OCI-LY3 (cell line): ENCODE data around the gene KCNIP4.

Experiments used
- H2AFZ ChIP-seq: fragments of 200-600, 300-600 bp; shearing (Covaris generic); 2 replicates; pipeline ENCODE4 v1.6.0; 2014; ENCODE audit warnings: antibody characterized with exemption, low read depth, low read length
- H3K27ac ChIP-seq: fragments of 200-600, 300-600 bp; sonication (generic); 2 replicates; pipeline ENCODE4 v1.5.1; 2014; ENCODE audit warnings: mild to moderate bottlenecking, low read length, moderate library complexity, mixed read lengths
- H3K27me3 ChIP-seq: fragments of 200-600, 300-600 bp; sonication (generic); 2 replicates; pipeline ENCODE4 v1.6.1; 2014; ENCODE audit warnings: low read depth, low read length, mixed read lengths
- H3K36me3 ChIP-seq: fragments of 200-600, 300-600 bp; sonication (generic); replicated peaks from 2 replicates; pipeline ENCODE3; 2014; ENCODE audit warnings: low read depth, low read length, mixed read lengths
- H3K4me1 ChIP-seq: fragments of 300-600, 200-600 bp; sonication (generic); 2 replicates; pipeline ENCODE4 v1.6.1; 2014; ENCODE audit warnings: low read length, mixed read lengths
- H3K4me2 ChIP-seq: fragments of 200-600, 300-600 bp; sonication (generic); 2 replicates; pipeline ENCODE4 v1.6.1; 2014; ENCODE audit warnings: low read length, mixed read lengths
- H3K4me3 ChIP-seq: fragments of 300-600, 200-600 bp; sonication (generic); 2 replicates; pipeline ENCODE4 v1.5.1; 2014; ENCODE audit warnings: antibody characterized with exemption, mild to moderate bottlenecking, low read length, moderate library complexity
- H3K79me2 ChIP-seq: fragments of 300-600, 200-600 bp; shearing (Covaris generic); 2 replicates; pipeline ENCODE4 v1.6.1; 2014; ENCODE audit warnings: mild to moderate bottlenecking, low read length, mixed read lengths
- H3K9ac ChIP-seq: fragments of 300-600, 200-600 bp; shearing (Covaris generic); 2 replicates; pipeline ENCODE4 v1.6.0; 2014; ENCODE audit warnings: mild to moderate bottlenecking, low read length, moderate library complexity
- H3K9me3 ChIP-seq: fragments of 200-600, 300-600 bp; shearing (Covaris generic); 2 replicates; pipeline ENCODE4 v1.6.1; 2014; ENCODE audit warnings: low read length, mixed read lengths; ENCODE audit not compliant: insufficient read depth
- H4K20me1 ChIP-seq: fragments of 200-600, 300-600 bp; sonication (generic); 2 replicates; pipeline ENCODE4 v1.6.1; 2016; ENCODE audit warnings: low read length, mixed read lengths; ENCODE audit not compliant: insufficient read depth
- CTCF ChIP-seq: fragments of 200-600, 300-600 bp; sonication (generic); IDR thresholded peaks from 2 replicates; pipeline ENCODE4 v1.5.1; 2014; ENCODE audit warnings: antibody characterized with exemption, low read length, low read depth
- EZH2phosphoT487 ChIP-seq: fragments of 200-600 bp; shearing (Covaris generic); IDR thresholded peaks from 2 replicates; pipeline ENCODE4 v1.6.1; 2018; ENCODE audit warnings: antibody characterized with exemption, mixed run types, low read depth

The KCNIP4 gene

GRCh38 chr4:20840648-20841190, 1107.9 kb downstream of the KCNIP4 start:
- Histone ChIP-seq H3K4me3 (no peak overlapping the region), H3K27me3 (no peaks in the 10 kb centered on the region), H3K9me3 (no peaks in the 10 kb centered on the region), H3K36me3 (no peaks in the 10 kb centered on the region), H3K4me1 (no peaks in the 10 kb centered on the region), H4K20me1 (no peaks in the 10 kb centered on the region), H3K9ac (no peak overlapping the region), H3K27ac (no peak overlapping the region), H2AFZ (no peak overlapping the region), H3K4me2 (no peak overlapping the region), H3K79me2 (no peaks in the 10 kb centered on the region)
- TF ChIP-seq EZH2phosphoT487 (no peak), CTCF (no peak)

GRCh38 chr4:20839957-20840356, 1108.6 kb downstream of the KCNIP4 start:
- no peaks in the 10 kb centered on the region for H3K27me3 ChIP-seq
- no peaks in the 10 kb centered on the region for H3K79me2 ChIP-seq
- no peaks in the 10 kb centered on the region for H3K36me3 ChIP-seq
- H3K27ac ChIP-seq: no peak overlapping the region
- no peak overlapping the region for H3K9ac ChIP-seq
- H3K4me1 ChIP-seq: no peaks in the 10 kb centered on the region
- TF ChIP-seq EZH2phosphoT487: no peak
- TF ChIP-seq CTCF: no peak
- H3K4me3 ChIP-seq: no peak overlapping the region
- H3K9me3 ChIP-seq: no peaks in the 10 kb centered on the region
- no peak overlapping the region for H2AFZ ChIP-seq
- no peak overlapping the region for H3K4me2 ChIP-seq
- H4K20me1 ChIP-seq: no peaks in the 10 kb centered on the region

- Histone ChIP-seq H3K27ac (no peak overlapping the region), H3K9ac (no peak overlapping the region), H3K9me3 (no peaks in the 10 kb centered on the region), H3K4me3 (no peak overlapping the region), H4K20me1 (no peaks in the 10 kb centered on the region), H3K4me1 (no peaks in the 10 kb centered on the region), H3K79me2 (no peaks in the 10 kb centered on the region), H3K27me3 (no peaks in the 10 kb centered on the region), H3K4me2 (no peak overlapping the region), H2AFZ (no peak overlapping the region), H3K36me3 (no peaks in the 10 kb centered on the region)
- TF ChIP-seq EZH2phosphoT487 (no peak), CTCF (no peak)
These were observed 1110.1 kb downstream of the KCNIP4 start for GRCh38 chr4:20838476-20838875.

GRCh38 chr4:20832826-20833225, 1115.7 kb downstream of the KCNIP4 start:
- Histone ChIP-seq H3K9ac (no peak overlapping the region), H3K4me1 (no peaks in the 10 kb centered on the region), H3K9me3 (no peaks in the 10 kb centered on the region), H2AFZ (no peak overlapping the region), H4K20me1 (no peaks in the 10 kb centered on the region), H3K4me2 (no peak overlapping the region), H3K36me3 (no peaks in the 10 kb centered on the region), H3K27ac (no peak overlapping the region), H3K4me3 (no peak overlapping the region), H3K27me3 (no peaks in the 10 kb centered on the region), H3K79me2 (no peaks in the 10 kb centered on the region)
- TF ChIP-seq CTCF: no peak
- TF ChIP-seq EZH2phosphoT487: no peak
